Prostate gland (tissue), 2 donors: Measurements from ENCODE around the gene C11orf91. TPM values are rescaled to one million over a fixed set of nuclear protein-coding genes. Genes with fewer than 3 reads are reported as not detected.

Experiments
- DNase-seq: peaks from one replicate; pipeline ENCODE4 v3.0.0-alpha.2; 2019; ENCODE audit warnings: low spot score
- H3K27ac ChIP-seq, 2 donors: fragments of 200-600 bp; sonication (generic); 2 replicates each; pipeline ENCODE4 v1.5.1; 2017 to 2019
- H3K27me3 ChIP-seq: fragments of 200-600 bp; sonication (generic); replicated peaks from 2 replicates; pipeline ENCODE4 v1.5.1; 2019; ENCODE audit not compliant: insufficient read depth
- H3K36me3 ChIP-seq, 2 donors: fragments of 200-600 bp; sonication (generic); 1 replicate in 1 of 2; 2 replicates in 1 of 2; pipeline versions ENCODE4 v1.5.1 to v1.8.1; 2017 to 2019
- H3K4me1 ChIP-seq: fragments of 200-600 bp; sonication (generic); replicated peaks from 2 replicates; pipeline ENCODE4 v1.5.1; 2019
- H3K4me3 ChIP-seq, 2 donors: fragments of 200-600 bp; sonication (generic); 2 replicates each; pipeline ENCODE4 v1.5.1; 2017 to 2019
- H3K9me3 ChIP-seq: fragments of 200-600 bp; sonication (generic); 2 replicates; pipeline ENCODE4 v1.5.1; 2017
- POLR2A ChIP-seq: fragments of 450-650 bp; IDR thresholded peaks from one replicate; pipeline ENCODE4 v1.6.1; 2016; ENCODE audit warnings: antibody characterized with exemption, mild to moderate bottlenecking
- POLR2AphosphoS5 ChIP-seq: sonication (generic); formaldehyde crosslinking; IDR thresholded peaks from one replicate; pipeline ENCODE4 v1.6.1; 2017; ENCODE audit warnings: antibody characterized with exemption
- WGBS: methylation state at CpG from one replicate; pipeline ENCODE4 v1.1.5; 2018; 5-methylcytosine and 5-hydroxymethylcytosine counted together
- intact Hi-C: fragments of 100-400 bp; cut with DNase I; formaldehyde crosslinking; loops from one replicate; pipeline ENCODE4 v1.14.2; 2022
- total RNA-seq, 2 donors: library from RNA; depleted of rRNA; stranded (reverse); fragments of >200 nt; gene quantifications; one replicate each; pipeline ENCODE4 v1.1.0, GENCODE V29; 2016
- TF ChIP-seq, protein P1 (sequence below), 4 experiments: fragments of 200-600 bp in 2 of 4; fragments of 450-650 bp in 2 of 4; sonication (generic) in 2 of 4; IDR thresholded peaks; 1 replicate in 3 of 4; 2 replicates in 1 of 4; pipeline ENCODE4 v1.5.1; 2016 to 2019; ENCODE audit warnings: antibody characterized with exemption in 4 of 4, mild to moderate bottlenecking in 2 of 4, moderate library complexity in 2 of 4

The C11orf91 gene
- total RNA-seq, 2 donors from 2014 or later, result not detected

DNA sequence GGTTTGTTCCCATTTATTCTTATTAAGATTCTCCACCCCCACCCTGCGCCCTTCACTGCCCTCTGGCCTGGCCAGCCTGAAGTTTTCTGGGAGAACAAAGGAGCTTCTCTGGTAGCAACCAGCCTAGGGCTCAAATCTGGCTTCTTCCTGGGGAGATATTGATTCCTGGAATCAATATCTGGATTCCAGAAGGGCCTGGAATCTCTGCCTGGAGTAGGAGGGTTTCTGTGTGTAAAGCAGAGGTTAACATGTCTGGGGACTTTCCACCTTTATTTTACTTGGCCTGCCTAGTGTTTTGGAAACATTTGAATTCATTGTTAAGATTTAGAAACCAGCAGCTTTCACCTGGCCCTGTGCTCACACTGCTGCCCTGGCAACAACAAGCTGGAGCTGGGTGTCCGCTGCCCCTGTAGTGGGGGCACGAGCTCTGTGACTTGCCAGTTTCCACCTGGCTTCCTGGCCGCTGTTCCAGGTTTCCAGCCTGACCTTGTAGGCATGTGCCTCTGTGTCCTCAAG, 5.5 kb downstream of the C11orf91 start:
- no peak overlapping the region for H3K4me3 ChIP-seq
- H3K4me1 ChIP-seq, result peaks cover 7% of the 10 kb centered on the region
- H3K36me3 ChIP-seq, result no peaks in the 10 kb centered on the region
- TF ChIP-seq POLR2AphosphoS5 (no peak), POLR2A (no peak)
- TF ChIP-seq, protein P1, sequence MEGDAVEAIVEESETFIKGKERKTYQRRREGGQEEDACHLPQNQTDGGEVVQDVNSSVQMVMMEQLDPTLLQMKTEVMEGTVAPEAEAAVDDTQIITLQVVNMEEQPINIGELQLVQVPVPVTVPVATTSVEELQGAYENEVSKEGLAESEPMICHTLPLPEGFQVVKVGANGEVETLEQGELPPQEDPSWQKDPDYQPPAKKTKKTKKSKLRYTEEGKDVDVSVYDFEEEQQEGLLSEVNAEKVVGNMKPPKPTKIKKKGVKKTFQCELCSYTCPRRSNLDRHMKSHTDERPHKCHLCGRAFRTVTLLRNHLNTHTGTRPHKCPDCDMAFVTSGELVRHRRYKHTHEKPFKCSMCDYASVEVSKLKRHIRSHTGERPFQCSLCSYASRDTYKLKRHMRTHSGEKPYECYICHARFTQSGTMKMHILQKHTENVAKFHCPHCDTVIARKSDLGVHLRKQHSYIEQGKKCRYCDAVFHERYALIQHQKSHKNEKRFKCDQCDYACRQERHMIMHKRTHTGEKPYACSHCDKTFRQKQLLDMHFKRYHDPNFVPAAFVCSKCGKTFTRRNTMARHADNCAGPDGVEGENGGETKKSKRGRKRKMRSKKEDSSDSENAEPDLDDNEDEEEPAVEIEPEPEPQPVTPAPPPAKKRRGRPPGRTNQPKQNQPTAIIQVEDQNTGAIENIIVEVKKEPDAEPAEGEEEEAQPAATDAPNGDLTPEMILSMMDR (IDR thresholded peaks at IDR 0.05), result no peak
- DNase-seq, result no peak
- 54% methylated on average over 4 of the region's 4 CpGs for WGBS
- peak overlapping the region in 1 of 2 donors; percentile 24 for H3K27ac ChIP-seq
- no peaks in the 10 kb centered on the region for H3K27me3 ChIP-seq
- intact Hi-C loops, result no loop called here
- no peaks in the 10 kb centered on the region for H3K9me3 ChIP-seq

DNA sequence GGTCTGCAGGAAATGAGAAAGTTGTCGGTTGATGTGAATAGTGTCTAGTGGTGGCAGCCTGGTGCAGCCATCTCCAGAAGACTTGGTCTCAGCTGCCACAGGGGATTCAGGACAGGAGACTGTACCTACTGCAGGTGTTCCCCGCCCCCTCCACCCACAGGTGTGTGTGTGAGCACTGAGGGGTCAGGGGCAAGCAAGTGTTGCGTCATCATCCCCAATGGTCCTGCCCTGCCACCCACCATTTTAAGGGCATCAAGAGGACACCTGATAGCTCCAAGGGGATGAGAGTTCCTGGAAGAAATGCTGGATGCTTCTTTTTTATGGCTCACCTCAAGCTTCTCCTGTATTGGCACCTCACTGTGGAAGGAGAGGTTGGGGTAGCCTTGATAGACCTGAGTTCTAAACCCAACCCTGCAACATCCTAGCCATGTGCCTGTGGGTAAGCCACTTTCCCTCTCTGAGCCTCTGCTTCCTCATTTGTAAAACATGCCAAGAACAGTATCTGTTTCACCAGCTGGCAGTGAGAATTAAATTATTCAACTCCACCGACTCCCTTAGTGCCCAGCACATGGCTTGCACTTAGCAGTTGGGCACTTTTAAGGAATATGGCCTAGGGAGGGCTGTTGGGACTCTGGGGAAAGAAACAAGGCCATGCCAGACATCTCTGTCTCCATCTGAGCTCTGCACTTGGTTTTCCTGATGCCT, 6.1 kb downstream of the C11orf91 start:
- peak overlapping the region in 1 of 2 donors; percentile 24 for H3K27ac ChIP-seq
- H3K9me3 ChIP-seq, result no peaks in the 10 kb centered on the region
- intact Hi-C loops, result no loop called here

DNA sequence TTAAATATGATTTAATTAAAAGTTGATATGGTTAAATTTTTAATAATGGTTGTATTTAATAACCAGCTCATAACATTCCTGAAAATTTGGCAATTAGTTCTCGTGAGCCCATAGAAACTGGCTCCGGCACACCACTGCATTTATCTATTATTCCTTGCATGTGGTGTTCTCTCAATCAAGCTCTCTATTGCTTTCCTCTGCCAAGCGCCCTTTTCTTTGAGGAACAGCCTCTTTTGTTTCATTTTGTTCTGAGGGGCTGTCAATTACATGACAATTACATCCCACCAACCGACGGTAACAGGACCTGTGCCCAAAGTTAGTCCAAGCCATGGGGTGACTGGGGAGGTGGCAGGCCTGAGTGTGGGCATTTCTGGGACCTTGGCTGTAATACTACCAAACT, 8.1 kb downstream of the C11orf91 start:
- WGBS, result 37% methylated on average over 5 of the region's 5 CpGs
- H3K4me1 ChIP-seq, result peaks cover 7% of the 10 kb centered on the region
- TF ChIP-seq POLR2AphosphoS5, result no peak
- TF ChIP-seq, protein P1 (IDR thresholded peaks at IDR 0.05), result no peak
- no peak for TF ChIP-seq POLR2A

More for the DNA sequence above, 6.1 kb downstream of the C11orf91 start:
- Histone ChIP-seq H3K4me1 (peaks cover 7% of the 10 kb centered on the region), H3K27me3 (no peaks in the 10 kb centered on the region), H3K4me3 (no peak overlapping the region), H3K36me3 (no peaks in the 10 kb centered on the region)
- DNase-seq, result no peak
- TF ChIP-seq POLR2A (no peak), POLR2AphosphoS5 (no peak)
- TF ChIP-seq, protein P1 (IDR thresholded peaks at IDR 0.05), result no peak
- 70% methylated on average over 4 of the region's 4 CpGs for WGBS

DNA sequence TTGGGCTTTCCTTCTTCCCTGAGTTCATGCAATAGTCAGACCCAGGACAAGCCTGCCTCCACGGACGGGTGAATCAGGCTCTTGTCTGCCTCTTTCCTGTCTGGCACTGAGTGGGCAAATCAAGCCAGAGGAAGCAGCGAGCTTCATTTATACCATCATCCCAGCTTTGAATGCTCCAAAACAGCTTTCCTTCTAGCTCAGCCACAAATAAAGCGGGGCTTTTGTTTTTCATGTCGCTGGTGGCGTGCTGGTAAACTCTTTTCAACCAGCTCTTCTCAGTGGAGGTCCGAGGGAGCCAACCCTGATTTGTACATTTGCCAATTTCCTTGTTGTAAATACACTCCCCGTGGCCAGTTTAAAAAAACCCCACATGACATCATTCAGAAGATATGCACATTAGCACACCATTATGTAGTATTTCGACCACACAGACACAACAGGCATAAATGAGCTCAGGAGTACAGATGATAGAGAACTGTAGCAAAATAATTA, 8.6 kb downstream of the C11orf91 start:
- intact Hi-C loops, result no loop called here
- no peaks in the 10 kb centered on the region for H3K36me3 ChIP-seq
- peak; percentile 70 for DNase-seq
- no peaks in the 10 kb centered on the region for H3K9me3 ChIP-seq
- TF ChIP-seq, protein P1 (IDR thresholded peaks at IDR 0.05), result no peak
- peak; percentile 81 for TF ChIP-seq POLR2AphosphoS5
- WGBS, result 15% methylated on average over 9 of the region's 9 CpGs
- no peaks in the 10 kb centered on the region for H3K27me3 ChIP-seq
- peaks cover 7% of the 10 kb centered on the region for H3K4me1 ChIP-seq
- H3K4me3 ChIP-seq, result no peak overlapping the region
- peak overlapping the region; percentile 54 to 64 for H3K27ac ChIP-seq

More for the DNA sequence above, 8.1 kb downstream of the C11orf91 start:
- H3K9me3 ChIP-seq, result no peaks in the 10 kb centered on the region
- intact Hi-C loops, result no loop called here
- H3K36me3 ChIP-seq, result no peaks in the 10 kb centered on the region
- peak overlapping the region; percentile 54 to 64 for H3K27ac ChIP-seq
- H3K4me3 ChIP-seq, result no peak overlapping the region
- no peaks in the 10 kb centered on the region for H3K27me3 ChIP-seq
- no peak for DNase-seq
